Lung (tissue), 12 donors: Measurements from ENCODE around the gene CXorf38. TPM values are rescaled to one million over a fixed set of nuclear protein-coding genes. Genes with fewer than 3 reads are reported as not detected.

ENCODE experiments used
- ATAC-seq: fragments of 200-7000 bp; cut with Tn5 transposase; one replicate; pipeline ENCODE4 v1.9.1; 2020; ENCODE audit warnings: moderate number of reproducible peaks; ENCODE audit not compliant: insufficient read depth, low FRiP score
- DNase-seq, 3 donors: peaks; one replicate each; pipeline ENCODE4 v3.0.0-alpha.2; 2013 to 2017
- H3K27ac ChIP-seq, 2 donors: one replicate each; pipeline ENCODE4 v1.5.1; 2013; ENCODE audit warnings: mild to moderate bottlenecking in 2 of 2, moderate library complexity in 2 of 2, control low read depth in 1 of 2, inconsistent platforms in 1 of 2, low read depth in 1 of 2, low read length in 1 of 2
- H3K27me3 ChIP-seq, 3 donors: one replicate each; pipeline ENCODE4 v1.5.1; 2013; ENCODE audit warnings: low read length in 2 of 3; ENCODE audit not compliant: control insufficient read depth in 3 of 3, insufficient read depth in 3 of 3
- H3K36me3 ChIP-seq, 4 donors: one replicate each; pipeline ENCODE4 v1.5.1; 2013; ENCODE audit warnings: low read length in 4 of 4, mild to moderate bottlenecking in 1 of 4, moderate library complexity in 1 of 4; ENCODE audit not compliant: control insufficient read depth in 4 of 4, insufficient read depth in 4 of 4
- H3K4me1 ChIP-seq, 5 donors: one replicate each; pipeline ENCODE4 v1.5.1; 2013; ENCODE audit warnings: low read length in 5 of 5, mild to moderate bottlenecking in 2 of 5, moderate library complexity in 1 of 5; ENCODE audit not compliant: control insufficient read depth in 5 of 5, insufficient read depth in 5 of 5
- H3K4me3 ChIP-seq: one replicate; pipeline ENCODE4 v1.5.1; 2013; ENCODE audit warnings: mild to moderate bottlenecking, control low read depth, moderate library complexity
- H3K9ac ChIP-seq, 2 donors: one replicate each; pipeline ENCODE4 v1.5.1; 2013; ENCODE audit warnings: low read length in 2 of 2, control low read depth in 1 of 2; ENCODE audit not compliant: insufficient read depth in 1 of 2
- H3K9me3 ChIP-seq, 4 donors: one replicate each; pipeline ENCODE4 v1.5.1; 2013; ENCODE audit warnings: low read length in 3 of 4, mild to moderate bottlenecking in 1 of 4, moderate library complexity in 1 of 4; ENCODE audit not compliant: control insufficient read depth in 4 of 4, insufficient read depth in 3 of 4
- CTCF ChIP-seq: IDR thresholded peaks from 2 replicates; pipeline ENCODE4 v1.5.1; 2012; ENCODE audit warnings: mild to moderate bottlenecking; ENCODE audit errors: control extremely low read depth, extremely low read depth
- WGBS, 2 donors: extraction: QIAGEN DNeasy Blood & Tissue Kit; methylation state at CpG; one replicate each; pipeline ENCODE4 v1.1.7; 2013; 5-methylcytosine and 5-hydroxymethylcytosine counted together
- polyA plus RNA-seq, 2 donors: library from polyadenylated mRNA; stranded (reverse); fragments of 200-250 nt; gene quantifications; one replicate each; pipeline ENCODE4 v1.2.1, GENCODE V29; 2013
- total RNA-seq, 2 donors: library from RNA; depleted of rRNA in 1 of 2; stranded (reverse); fragments of >200 nt in 1 of 2; gene quantifications; one replicate each; pipeline ENCODE4 v1.2.1, GENCODE V29; 2014 to 2021
- donor health status: control.
- donor health status: control.
- donor health status: Bipolar disorder and iron deficiency.
- donor health status: healthy.
- donor health status: DM: yes; HTN: yes; CAD: no.

CXorf38 gene
- total and polyA plus RNA-seq, 4 donors = 8.2 to 17.8 (median 16.1) TPM

GRCh38 chrX:40617566-40617965 is 29.8 kb downstream of the CXorf38 start:
- DNase-seq (no peak), ATAC-seq (no peak)
- H3K4me1 ChIP-seq = peaks cover 0 to 2% (median 0%) of the 10 kb centered on the region in 5 donors
- H3K9me3 ChIP-seq = no peaks in the 10 kb centered on the region
- peaks cover 0 to 16% (median 5%) of the 10 kb centered on the region in 3 donors for H3K27me3 ChIP-seq
- no peaks in the 10 kb centered on the region for H3K36me3 ChIP-seq
- TF ChIP-seq CTCF = no peak
- no peak overlapping the region for H3K4me3 ChIP-seq
- no peak overlapping the region for H3K27ac ChIP-seq
- H3K9ac ChIP-seq = no peak overlapping the region
- 92 to 93% methylated on average over 7 of the region's 7 CpGs for WGBS, 2 donors

DNA sequence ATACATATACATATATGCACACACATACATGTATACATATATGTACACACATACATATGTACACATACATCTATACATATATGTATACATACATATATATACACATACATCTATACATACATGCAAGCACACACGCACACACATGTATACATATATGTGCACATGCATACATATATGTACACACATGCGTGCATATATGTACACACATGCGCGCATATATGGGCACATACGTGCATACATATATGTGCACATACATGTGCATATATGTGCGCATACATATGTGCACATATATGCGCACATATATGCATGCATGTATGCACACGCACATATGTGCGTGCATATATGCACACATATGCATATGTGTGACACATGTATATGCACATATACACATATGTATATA is 31.4 kb downstream of the CXorf38 start:
- no peaks in the 10 kb centered on the region for H3K9me3 ChIP-seq
- WGBS, 2 donors = 76 to 80% methylated on average over 9 of the region's 9 CpGs
- peaks cover 0 to 13% (median 4%) of the 10 kb centered on the region in 3 donors for H3K27me3 ChIP-seq
- no peaks in the 10 kb centered on the region for H3K36me3 ChIP-seq
- ATAC-seq (no peak), DNase-seq (no peak)
- H3K4me1 ChIP-seq = peaks cover 0 to 2% (median 0%) of the 10 kb centered on the region in 5 donors
- no peak for TF ChIP-seq CTCF
- H3K9ac ChIP-seq = no peak overlapping the region
- H3K4me3 ChIP-seq = no peak overlapping the region
- no peak overlapping the region for H3K27ac ChIP-seq

DNA sequence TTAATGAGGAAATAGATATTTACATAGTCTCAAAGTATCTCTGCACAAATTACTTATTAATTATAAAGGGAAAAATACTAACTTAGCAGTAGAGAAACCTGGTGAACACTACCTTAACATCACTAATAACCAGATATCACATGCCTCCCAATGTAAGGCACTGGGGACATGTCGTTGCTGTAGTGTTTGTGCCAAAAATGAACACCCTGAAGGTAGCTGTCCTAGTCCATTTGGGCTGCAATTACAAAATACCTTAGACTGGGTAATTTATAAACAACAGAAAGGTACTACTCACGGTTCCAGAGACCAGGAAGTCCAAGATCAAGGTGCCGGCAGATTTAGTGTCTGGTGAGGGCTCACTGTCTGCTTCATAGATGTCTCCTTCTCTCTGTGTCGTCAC is 34.9 kb downstream of the CXorf38 start:
- Histone ChIP-seq H3K27ac (no peak overlapping the region), H3K4me1 (no peaks in the 10 kb centered on the region), H3K9me3 (no peaks in the 10 kb centered on the region), H3K9ac (no peak overlapping the region), H3K36me3 (no peaks in the 10 kb centered on the region), H3K4me3 (no peak overlapping the region), H3K27me3 (peaks cover 0 to 9% (median 5%) of the 10 kb centered on the region in 3 donors)
- DNase-seq (no peak), ATAC-seq (no peak)
- TF ChIP-seq CTCF = no peak
- WGBS, 2 donors = 52 to 89% methylated on average over 2 to 4 of the region's 4 CpGs

- WGBS, 2 donors = 67 to 73% methylated on average over 3 of the region's 3 CpGs
- no peaks in the 10 kb centered on the region for H3K36me3 ChIP-seq
- no peak overlapping the region for H3K9ac ChIP-seq
- ATAC-seq (no peak), DNase-seq (peak in 2 of 3 donors; percentile 14 to 37)
- peaks cover 0 to 23% (median 10%) of the 10 kb centered on the region in 3 donors for H3K27me3 ChIP-seq
- H3K27ac ChIP-seq = no peak overlapping the region
- TF ChIP-seq CTCF = no peak
- no peaks in the 10 kb centered on the region for H3K4me1 ChIP-seq
- H3K4me3 ChIP-seq = no peak overlapping the region
- no peaks in the 10 kb centered on the region for H3K9me3 ChIP-seq
Observed at GRCh38 chrX:40607381-40607780, 40.0 kb downstream of the CXorf38 start.
